Erythroblast (primary cell): Measurements from ENCODE around the gene CACNG6.

Experiments used
- GATA1 ChIP-seq: IDR thresholded peaks from 2 replicates; pipeline ENCODE4 v1.6.1; 2011; ENCODE audit warnings: low read depth, mild to moderate bottlenecking, control low read depth, low read length, moderate library complexity
- POLR2A ChIP-seq: IDR thresholded peaks from 2 replicates; pipeline ENCODE4 v1.6.1; 2011; ENCODE audit warnings: mild to moderate bottlenecking, low read length

DNA sequence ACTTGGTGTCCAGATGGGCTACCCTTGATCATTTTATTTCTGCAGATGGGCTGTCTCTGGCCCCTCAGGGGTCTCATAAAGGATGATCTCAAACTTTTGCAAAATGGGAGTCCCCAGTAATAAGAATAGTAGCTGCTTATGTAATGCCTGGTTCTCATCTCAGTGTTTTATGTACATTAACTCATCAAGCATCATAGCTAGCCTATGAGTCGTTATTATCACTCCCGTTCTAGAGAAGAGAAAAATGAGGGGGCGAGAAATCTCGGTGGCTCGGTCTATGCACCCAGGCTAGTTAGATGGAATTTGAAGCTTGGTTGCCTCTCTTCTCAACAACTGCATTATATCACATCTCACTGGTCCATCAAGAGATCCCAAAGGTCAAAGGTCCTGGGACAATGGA, 3.4 kb downstream of the CACNG6 start:
- TF ChIP-seq POLR2A (no peak), GATA1 (no peak)
